GM18868 (cell line): Measurements from ENCODE around the gene AP3S1.
"Not testable (repeated sequence)": the region's sequence is repeated elsewhere in the genome, so short reads cannot be mapped to it uniquely, and the experiment has no call there.

Source experiments
- ATAC-seq: cut with Tn5 transposase; IDR thresholded peaks from one replicate; pipeline ENCODE4 v1.9.1; 2021; ENCODE audit warnings: mild to moderate bottlenecking, moderate library complexity; ENCODE audit not compliant: unreplicated experiment

Gene AP3S1

DNA sequence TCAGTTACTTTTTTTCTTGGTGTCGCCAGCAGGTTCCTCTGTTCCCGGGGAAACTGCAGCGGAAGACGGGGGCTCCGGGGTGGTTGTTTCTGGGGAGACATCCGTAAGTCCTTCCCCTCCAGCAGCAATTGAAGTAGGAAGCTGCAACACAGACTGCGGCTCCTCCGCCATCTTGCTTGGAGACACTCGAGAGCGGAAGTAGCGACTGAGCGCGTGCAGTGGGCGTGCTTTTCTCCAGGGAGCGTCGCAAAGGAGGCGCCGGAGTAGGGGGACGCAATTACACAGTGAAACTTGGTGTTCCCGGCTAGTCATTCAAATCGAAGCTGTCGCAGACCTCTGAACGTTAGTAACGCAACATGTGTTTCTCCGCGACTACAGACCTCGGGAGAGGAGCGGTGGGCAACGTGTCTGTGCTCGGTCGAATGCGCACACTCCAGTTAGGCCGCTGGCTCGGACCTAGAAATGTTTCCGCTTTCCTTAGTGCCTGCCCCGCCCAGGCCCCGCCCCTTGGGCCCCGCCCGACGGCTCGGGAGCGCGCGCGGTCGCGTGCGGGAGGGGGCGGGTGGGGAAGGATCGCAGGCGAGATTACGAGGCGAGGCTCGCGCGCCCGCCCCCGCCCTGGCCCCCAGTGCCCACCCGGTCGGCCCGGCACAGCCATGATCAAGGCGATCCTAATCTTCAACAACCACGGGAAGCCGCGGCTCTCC, at the start of gene AP3S1, which contains the start of gene ATG12:
TSS of gene AP3S1 (plus strand) at position 554 of the 707 bp plus-strand sequence. CDS start at position 657, 103 bp downstream.
TSS of gene ATG12 (minus strand) at position 184 of the 707 bp plus-strand sequence. CDS start at position 171, 13 bp downstream.
- ATAC-seq, result peak; percentile 82

DNA sequence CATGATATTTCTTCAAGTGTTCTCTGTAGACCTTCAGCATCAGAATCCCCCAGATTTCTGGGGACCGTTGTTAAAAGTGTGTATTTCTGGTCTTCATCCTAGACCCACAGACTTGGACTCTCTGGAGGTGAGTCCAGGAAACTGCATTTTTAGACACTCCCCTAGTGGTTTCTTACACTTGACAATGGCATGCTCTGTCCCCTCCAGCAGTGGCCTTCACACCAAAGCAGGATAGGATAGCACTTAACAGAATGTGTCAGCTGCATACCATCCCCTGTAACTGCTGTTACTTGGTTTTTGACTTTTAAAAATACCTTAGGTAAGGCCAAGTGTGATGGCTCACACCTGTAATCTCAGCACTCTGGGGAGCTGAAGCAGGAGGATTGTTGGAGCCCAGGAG, 46.0 kb upstream of the AP3S1 start:
- no peak for ATAC-seq

DNA sequence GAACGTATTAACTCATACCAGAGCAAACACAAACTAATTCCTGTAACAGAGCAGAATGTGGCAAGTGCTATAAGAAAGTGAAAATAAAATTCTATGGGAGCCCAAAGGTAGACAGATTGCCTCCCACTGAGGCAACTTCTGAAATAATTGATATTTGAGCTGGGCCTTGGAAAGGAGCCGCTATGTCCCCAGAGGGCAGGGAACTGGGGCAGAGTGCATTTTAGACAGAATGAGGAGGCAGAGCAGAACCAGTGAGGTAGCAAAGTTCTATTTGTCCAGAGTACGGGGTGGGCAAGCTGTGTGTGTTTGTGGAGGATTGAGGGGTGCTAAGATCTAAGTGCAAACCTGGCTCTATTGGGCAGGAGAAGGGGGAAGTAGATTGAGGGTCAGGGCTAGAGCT, 45.1 kb upstream of the AP3S1 start:
- no peak for ATAC-seq

DNA sequence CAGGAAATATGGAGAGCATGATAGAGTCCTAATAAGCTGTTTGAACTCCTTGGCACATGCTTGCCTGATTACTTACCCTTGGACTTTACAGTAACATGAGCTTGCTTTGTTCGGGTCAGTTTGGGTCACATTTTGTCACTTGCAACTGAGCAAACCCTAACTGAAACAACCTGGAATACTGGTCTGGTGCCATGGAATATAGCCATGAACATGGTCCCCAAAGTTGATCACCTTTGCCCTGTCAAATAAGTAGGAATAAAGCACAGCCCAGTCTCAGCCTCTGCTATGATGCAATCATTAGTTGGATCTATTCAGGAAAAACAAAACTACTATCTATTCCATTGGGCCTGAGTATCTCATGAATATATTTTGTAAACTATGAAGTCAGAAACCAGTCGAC, 43.5 kb upstream of the AP3S1 start:
- no peak for ATAC-seq

DNA sequence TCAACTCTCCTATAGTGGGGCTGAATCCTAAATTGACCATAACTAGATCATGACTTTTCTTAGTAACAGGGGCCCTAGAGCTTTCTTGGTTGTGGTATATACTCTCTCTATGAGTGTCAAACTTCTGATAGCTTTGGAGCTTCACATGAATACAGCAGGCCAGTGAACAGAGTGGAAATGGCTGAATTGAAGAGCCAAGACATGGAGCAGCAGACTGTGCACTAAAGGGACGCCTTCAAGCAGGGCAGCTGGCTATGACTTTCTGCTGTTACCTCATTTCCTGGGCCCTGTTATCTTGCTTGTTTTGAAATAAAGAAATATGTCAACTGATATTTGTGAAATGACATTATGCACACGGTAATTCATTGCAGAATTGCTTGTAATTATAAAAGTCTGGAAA, 41.6 kb upstream of the AP3S1 start:
- ATAC-seq, result no peak

DNA sequence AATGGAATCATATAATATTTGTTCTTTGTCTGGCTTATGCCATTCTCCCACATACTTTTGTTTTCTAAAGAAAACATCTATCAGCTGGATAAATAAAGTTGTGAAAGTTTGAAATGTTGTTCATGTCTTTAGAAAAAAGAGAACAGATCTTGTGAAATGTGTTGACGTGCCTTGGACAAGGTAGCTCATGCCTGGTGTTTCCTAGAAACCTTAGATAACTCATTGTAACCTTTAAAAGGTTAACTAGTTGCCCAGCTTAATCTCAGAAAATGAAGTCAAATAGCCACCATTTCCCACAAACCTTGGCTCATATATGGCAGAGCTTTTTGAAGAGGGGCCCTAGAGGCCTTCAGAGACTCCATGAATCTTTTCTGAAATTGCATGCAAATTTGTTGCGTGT, 40.6 kb upstream of the AP3S1 start:
- ATAC-seq, result no peak

DNA sequence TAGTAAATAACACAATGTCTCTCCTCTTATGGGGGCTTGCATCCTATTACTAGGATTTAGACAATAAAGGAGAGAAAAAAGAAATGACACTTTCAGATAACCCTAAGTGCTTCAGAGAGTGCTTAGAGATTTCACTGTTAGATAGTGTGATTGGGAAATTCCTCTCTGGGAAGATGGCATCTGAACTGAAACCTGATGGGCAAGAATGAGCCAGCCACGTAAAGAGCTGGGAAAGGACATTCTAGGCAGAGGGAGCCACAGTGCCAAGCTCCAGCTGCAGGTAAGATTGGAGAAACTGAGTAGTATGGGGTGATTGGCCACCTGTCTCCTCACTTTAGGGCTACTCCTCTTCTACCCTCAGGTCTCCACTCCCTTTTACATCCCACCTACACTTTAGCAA, 39.8 kb upstream of the AP3S1 start:
- no peak for ATAC-seq

DNA sequence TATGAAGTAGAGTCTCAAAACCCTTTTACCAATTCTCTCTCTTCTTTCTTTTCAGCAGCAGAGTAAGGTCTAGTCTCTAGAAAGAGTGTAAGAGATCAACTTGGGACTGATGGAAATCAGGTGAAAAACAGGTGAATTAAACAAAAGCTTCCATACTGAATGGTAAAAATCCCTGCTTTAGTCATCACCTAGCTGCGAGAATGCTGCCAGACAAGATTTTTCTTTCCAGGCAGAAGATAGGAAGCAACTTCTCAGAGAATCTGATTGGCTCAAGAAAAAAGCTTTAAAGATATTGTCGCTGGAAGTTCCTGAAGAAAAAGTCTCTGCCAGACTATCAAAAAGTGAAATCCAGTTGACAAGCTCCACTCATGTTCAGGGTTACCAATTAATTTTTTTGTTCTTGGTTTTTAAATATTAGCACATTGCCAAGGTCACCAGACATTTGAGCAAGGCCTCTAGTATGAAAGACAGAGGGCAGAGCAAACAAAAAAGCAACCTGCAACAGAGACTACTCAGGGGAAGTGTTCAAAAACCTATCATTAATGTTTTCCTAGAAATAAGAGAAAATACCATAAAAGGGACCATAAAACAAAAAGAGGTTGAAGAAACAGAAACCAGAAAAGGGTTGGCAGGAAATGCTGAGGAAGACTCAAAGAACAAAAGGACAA, 34.6 kb upstream of the AP3S1 start:
- no peak for ATAC-seq

DNA sequence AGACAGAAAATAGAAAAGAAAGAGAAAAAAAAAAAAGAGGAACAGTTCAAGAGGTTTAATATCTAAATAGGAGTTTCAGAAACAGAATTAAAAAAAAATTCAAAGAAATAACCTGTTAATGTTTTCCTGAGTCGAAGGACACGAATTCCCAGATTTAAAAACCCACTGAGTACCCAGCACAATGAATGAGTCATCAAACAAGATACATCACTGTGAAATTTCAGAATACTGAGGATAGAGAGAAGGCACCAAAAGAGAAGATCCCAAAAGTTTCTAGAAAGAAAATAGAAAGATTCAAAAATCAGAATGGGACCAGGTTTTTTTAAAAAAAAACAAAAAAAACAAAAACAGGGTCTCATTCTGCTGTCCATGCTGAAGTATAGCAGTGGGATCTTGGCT, 34.1 kb upstream of the AP3S1 start:
- no peak for ATAC-seq

DNA sequence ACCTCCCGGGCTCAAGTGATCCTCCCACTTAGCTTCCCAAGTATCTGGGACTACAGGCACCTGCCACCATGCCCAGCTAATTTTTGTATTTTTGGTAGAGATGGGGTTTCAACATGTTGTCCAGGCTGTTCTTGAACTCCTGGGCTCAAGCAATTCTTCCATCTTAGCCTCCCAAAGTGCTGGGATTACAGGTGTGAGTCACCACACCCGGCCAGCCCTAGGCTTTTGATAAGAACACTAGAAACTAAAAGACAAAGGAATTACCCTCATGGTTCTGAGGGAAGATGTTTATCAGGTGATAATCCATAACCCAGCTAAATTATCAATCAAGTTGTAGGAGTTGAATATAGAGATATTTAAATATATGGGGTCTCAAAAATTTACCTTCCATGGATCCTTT, 33.7 kb upstream of the AP3S1 start:
- ATAC-seq, result not testable (repeated sequence)

DNA sequence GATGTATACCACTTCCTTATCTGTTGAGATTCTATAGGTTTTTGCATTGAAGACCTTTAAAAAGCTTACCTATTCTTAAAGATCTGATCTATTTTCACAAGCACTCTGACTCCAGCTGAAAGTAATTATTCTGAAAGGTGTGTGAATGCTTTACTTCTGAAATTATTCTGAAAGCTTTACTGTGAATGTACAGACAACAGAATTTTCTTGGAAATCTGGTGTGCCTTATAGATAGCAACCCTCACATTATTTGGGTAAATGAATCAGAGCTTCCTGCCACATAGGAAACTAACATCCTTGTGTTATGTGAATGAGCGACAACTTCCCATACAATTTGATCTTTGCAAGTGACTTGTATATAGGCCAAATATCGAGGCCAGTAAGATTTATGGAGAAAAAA, 31.8 kb upstream of the AP3S1 start:
- no peak for ATAC-seq

DNA sequence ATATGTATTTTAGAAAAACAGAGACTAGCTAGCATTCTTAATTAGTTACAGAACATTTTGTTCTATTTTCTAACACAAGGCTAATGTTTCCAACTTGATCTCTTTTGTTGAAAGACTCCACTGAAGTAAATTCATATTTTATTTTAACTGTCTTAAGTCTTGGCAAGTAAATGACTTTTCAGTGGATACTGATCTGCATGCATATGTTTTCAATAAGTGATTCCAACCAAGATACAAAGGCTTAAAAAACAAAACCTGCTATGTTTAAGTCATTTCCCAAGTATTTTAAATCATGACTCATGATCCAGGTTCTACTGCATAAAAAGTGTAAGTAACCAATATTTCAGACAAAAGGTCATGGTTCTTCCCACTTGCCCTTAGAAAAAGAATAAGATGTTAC, 31.0 kb upstream of the AP3S1 start:
- ATAC-seq, result no peak

DNA sequence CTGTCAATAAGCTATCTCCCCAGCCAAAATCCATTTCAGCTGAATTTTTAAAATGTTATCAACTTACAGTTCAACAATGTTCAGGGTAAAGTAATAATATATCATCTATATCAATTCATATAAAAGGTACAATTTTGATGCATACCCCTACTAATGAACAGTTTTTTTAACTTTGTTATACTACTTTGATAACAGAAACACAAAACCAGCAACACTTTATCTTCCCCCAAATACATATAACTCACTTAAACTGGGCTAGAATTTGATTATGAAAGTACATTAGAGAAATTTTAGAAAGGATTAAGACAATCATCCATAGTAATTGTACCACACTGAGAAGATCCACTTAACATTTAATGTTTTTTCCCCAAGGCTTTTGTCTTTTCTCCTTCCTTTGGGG, 30.3 kb upstream of the AP3S1 start:
- no peak for ATAC-seq

DNA sequence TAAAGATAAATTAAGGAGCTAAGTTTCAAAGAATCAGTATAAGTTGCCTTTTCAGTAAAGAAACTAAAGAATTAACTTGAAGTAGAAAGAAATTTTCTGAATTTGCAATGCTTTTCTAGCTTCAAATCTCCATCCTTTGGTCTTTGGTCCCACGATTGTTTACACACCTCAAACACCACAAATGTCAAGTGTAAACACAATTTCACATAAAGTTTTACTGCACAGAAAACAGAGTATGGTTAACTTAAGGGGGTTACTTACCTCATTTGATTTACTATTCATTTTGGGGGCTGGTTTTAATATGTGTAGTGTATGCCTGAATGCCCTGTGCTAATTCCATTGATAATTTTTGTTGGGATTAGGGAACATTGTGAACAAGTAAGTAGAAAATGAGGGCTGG, 29.4 kb upstream of the AP3S1 start:
- ATAC-seq, result no peak

DNA sequence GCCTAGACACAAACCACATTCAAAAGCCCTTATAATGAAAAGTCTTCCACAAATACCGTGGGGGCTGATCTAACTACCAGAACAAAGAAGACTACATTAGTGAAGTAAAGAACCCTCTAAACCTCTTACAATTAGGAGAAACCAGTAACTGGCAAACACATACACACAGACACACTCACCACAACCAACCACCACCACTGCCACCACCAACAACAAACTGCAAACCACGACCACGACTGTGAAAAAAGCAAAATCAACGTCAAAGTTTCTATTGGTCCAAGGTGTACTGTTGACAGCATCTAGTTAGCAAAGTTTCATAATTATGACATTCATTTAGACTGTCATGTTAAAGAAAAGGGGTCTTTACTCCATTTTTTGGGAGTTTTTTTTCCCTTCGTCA, 28.0 kb upstream of the AP3S1 start:
- ATAC-seq, result no peak

DNA sequence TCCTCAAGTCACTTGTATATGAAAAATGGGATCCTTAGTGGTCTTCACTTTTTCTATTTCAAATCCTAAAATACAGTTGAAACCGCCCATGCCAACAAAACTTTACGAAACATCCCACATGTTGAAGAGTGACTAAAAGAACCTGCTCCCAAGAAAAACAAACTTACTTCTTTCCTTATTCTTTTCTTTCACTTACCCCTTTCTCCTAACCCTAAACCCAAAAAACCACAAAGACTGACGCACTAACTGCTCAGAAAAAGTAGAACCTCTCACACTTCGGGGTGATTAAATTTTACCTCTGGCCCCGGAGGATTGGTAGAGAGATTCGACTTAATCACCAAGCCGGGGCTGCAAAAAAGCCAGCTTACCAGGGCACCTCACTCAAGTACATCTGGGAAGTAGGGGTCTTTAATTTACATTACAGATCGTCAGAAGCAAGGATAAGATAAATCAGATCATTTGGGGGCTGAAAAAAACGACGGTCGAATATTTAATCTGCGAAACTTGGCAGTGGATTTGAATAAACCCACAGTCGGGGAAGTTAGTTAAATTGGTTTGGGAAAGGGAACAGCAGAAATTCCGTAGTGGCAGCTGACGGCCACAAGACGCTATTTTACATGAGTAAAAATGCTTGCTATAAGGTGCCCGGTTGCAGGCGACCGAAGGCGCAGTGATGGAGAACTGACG, 26.6 kb upstream of the AP3S1 start:
- ATAC-seq, result no peak

DNA sequence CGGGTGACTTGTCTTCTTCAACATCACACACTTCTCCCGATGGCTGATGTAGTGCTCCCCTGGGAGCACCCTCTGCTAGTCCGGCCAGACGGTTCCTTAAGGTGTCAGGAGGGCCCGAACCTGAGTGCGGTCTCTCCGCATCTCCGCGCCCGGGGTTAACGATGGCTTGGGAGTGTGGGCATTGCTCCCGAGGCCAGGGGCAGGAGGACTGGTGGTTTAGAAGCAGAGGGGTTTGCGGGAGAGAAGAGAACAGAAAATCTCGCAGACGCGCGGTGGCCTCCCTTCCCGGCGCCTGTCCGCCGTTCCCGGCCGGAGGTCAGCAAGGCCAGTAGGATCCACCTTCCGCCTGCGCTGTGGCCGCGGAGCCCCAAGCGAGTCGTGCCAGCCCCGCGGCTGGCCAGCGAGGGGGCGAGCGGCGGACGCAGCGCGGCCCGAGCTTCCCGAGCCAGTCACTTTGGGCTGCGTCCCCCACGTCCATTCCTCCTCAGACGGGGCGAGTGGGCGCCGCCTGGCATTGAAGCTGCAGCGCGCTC, 26.0 kb upstream of the AP3S1 start:
- ATAC-seq, result no peak

DNA sequence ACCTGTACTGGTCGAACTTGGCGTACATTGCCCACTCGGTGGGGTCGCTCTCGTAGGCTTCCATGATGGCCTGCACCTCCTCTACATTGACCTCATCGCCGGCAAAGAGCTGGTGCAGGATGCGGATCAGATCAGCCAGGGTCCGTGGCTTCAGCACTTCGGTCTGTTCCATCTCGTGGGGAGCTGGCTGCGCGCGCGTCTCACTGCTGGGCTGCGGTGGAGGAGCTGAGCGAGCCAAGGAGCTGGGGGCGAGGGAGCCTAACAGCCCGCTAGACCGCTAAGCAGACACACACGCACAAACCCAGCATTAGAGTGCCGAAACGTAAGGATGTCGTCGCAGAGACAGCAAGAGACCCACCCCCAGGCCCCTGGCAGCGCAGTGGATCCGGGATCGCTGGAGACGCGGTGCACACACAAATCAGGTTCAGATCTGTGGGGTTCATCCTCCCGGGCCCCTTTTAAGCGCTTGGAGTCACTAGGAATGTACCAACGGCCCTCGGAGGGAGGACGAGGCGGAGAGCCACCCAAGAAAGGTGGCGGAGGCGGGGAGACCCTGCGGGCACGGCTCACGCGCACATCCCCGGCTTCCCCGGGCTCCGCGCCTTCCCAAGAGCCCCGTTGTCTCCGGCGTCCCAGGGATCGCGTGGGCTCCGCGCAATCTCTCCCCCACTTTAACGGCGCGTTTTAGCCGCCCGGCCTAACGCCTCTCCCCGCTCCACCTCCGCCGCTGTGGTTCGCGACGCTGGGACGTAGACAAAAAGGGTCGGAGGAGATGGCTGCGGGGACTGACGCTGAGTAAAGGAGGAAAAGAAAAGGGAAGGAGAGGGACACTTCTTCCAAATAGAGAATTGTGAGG, 25.3 kb upstream of the AP3S1 start, which contains the start of gene CDO1:
TSS of gene CDO1 (minus strand) at position 434 of the 856 bp plus-strand sequence. CDS start at position 172, 262 bp downstream.
- peak; percentile 66 for ATAC-seq

DNA sequence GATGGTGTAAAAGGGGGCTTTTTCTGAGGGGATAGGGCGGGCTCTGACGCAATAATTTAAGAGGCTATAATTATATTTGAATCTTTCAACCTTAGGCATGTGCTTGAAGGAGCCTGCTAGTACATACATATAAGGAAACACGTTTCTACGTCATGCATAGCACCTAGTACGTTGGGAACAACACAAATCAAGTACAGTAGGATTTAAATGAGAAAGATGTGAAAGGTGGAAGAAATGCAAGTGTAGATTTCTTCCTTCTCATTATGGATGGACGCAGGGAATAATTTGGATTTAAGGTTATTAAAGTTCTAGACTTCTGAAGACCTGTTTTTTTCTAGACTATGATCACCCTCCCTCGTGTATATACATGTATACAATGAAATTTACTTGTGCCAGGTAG, 24.3 kb upstream of the AP3S1 start:
- no peak for ATAC-seq

DNA sequence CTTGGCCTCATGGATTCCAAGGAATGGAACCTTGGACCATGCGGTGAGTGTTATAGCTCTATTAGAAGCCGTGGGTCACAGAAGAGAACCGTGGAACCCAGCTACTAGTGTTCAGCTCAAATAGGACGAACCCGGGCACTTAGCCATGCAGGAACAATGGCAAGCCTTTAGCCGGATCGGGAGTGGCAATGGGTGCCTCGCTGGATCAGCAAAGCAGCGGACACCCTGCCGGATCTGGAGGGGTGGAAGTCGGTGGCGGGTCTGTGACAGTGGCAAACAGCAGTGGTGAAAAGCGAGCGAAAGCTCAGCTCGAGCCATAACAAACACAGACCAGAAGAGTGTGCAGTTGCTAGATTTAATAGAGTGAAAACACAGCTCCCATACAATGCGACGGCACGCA, 22.9 kb upstream of the AP3S1 start:
- ATAC-seq, result no peak

DNA sequence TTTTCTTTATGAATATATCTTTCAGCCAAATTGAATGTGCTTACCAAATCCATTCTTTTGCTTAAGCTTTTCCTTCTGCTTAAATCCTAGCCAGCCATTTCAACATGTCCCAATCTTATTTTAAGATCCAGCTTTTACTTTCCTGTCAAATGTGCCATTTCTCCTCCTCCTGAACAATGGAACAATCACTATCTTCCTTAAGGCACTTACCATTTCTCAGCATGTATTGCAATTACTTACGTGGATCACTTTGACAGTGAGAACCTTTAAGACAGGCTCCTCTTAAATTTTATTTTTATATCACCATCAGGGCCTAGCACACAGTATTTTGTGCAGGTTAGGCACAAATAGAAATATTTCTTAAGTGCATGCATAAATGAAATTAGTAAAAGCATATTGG, 20.9 kb upstream of the AP3S1 start:
- ATAC-seq, result no peak
